GM23248 (cell line): ENCODE measurements around the gene BROX. TPM values are rescaled to one million over a fixed set of nuclear protein-coding genes. Genes with fewer than 3 reads are reported as not detected.

ENCODE experiments used
- DNase-seq: peaks from one replicate; pipeline ENCODE4 v3.0.0-alpha.2; 2015
- H2AFZ ChIP-seq: fragments of 200-600 bp; sonication (generic); 2 replicates; pipeline ENCODE4 v1.6.1; 2016; ENCODE audit warnings: antibody characterized with exemption
- H3F3A ChIP-seq: fragments of 200-600 bp; sonication (generic); 2 replicates; pipeline ENCODE4 v1.6.1; 2016; ENCODE audit warnings: mild to moderate bottlenecking, antibody characterized with exemption, mixed run types; ENCODE audit not compliant: insufficient read depth
- H3K27ac ChIP-seq: fragments of 200-600 bp; sonication (generic); 2 replicates; pipeline ENCODE4 v1.5.1; 2016; ENCODE audit warnings: mild to moderate bottlenecking
- H3K27me3 ChIP-seq: fragments of 200-600 bp; sonication (generic); replicated peaks from 2 replicates; pipeline ENCODE4 v1.6.1; 2016; ENCODE audit warnings: mild to moderate bottlenecking; ENCODE audit not compliant: insufficient read depth
- H3K36me3 ChIP-seq: fragments of 200-600 bp; sonication (generic); 2 replicates; pipeline ENCODE4 v1.6.1; 2016; ENCODE audit warnings: low read depth, mild to moderate bottlenecking
- H3K4me1 ChIP-seq: fragments of 200-600 bp; sonication (generic); 2 replicates; pipeline ENCODE4 v1.6.1; 2016; ENCODE audit warnings: mild to moderate bottlenecking; ENCODE audit not compliant: insufficient read depth
- H3K4me2 ChIP-seq: fragments of 200-600 bp; sonication (generic); one replicate; pipeline ENCODE4 v1.6.1; 2016; ENCODE audit warnings: mild to moderate bottlenecking; ENCODE audit not compliant: unreplicated experiment
- H3K4me3 ChIP-seq: fragments of 200-600 bp; sonication (generic); 2 replicates; pipeline ENCODE4 v1.5.1; 2016; ENCODE audit warnings: mild to moderate bottlenecking
- H3K79me2 ChIP-seq: fragments of 200-600 bp; sonication (generic); 2 replicates; pipeline ENCODE4 v1.6.1; 2016; ENCODE audit warnings: mild to moderate bottlenecking; ENCODE audit not compliant: insufficient read depth
- H3K9ac ChIP-seq: fragments of 200-600 bp; sonication (generic); 2 replicates; pipeline ENCODE4 v1.6.1; 2016; ENCODE audit warnings: mild to moderate bottlenecking
- H3K9me2 ChIP-seq: fragments of 200-600 bp; sonication (generic); 2 replicates; pipeline ENCODE4 v1.6.1; 2016; ENCODE audit warnings: mixed run types, mild to moderate bottlenecking, moderate library complexity; ENCODE audit not compliant: insufficient read depth
- H3K9me3 ChIP-seq: fragments of 200-600 bp; sonication (generic); one replicate; pipeline ENCODE4 v1.6.1; 2017; ENCODE audit warnings: low read depth
- H4K20me1 ChIP-seq: fragments of 200-600 bp; sonication (generic); 2 replicates; pipeline ENCODE4 v1.6.0; 2016; ENCODE audit not compliant: insufficient read depth
- EZH2 ChIP-seq: fragments of 200-600 bp; sonication (generic); IDR thresholded peaks from 2 replicates; pipeline ENCODE4 v1.6.1; 2018; ENCODE audit warnings: antibody characterized with exemption, mild to moderate bottlenecking; ENCODE audit not compliant: insufficient read depth, poor library complexity, severe bottlenecking
- EZH2phosphoT487 ChIP-seq: fragments of 200-600 bp; sonication (generic); IDR thresholded peaks from 2 replicates; pipeline ENCODE4 v1.6.1; 2018; ENCODE audit warnings: antibody characterized with exemption, moderate library complexity, mild to moderate bottlenecking, low read depth; ENCODE audit not compliant: insufficient read depth
- WGBS, 2 experiments: methylation state at CpG; one replicate each; pipeline ENCODE4 v1.1.6; 2015 to 2017; ENCODE audit warnings: low lambda C conversion rate in 2 of 2, low coverage in 1 of 2; ENCODE audit errors: missing lambda C conversion rate in 2 of 2; 5-methylcytosine and 5-hydroxymethylcytosine counted together
- in situ Hi-C: fragments of 300-500 bp; cut with MboI; formaldehyde crosslinking; loops from 2 replicates; pipeline ENCODE4 v1.15.0; 2020
- polyA plus RNA-seq: library from polyadenylated mRNA; unstranded; fragments of >200 nt; fragmentation: Nextera tagmentation; extraction: Ambion mirVana; gene quantifications from 2 replicates; pipeline ENCODE4 v1.2.1, GENCODE V29; 2016
- total RNA-seq: library from RNA; depleted of rRNA; stranded (reverse); fragments of >200 nt; shearing (Covaris generic); gene quantifications from 2 replicates; pipeline ENCODE4 v1.2.3, GENCODE V29; 2014

The BROX gene
- total and polyA plus RNA-seq, 2 experiments from 2014 or later, result 75.7 to 97.7 TPM

DNA sequence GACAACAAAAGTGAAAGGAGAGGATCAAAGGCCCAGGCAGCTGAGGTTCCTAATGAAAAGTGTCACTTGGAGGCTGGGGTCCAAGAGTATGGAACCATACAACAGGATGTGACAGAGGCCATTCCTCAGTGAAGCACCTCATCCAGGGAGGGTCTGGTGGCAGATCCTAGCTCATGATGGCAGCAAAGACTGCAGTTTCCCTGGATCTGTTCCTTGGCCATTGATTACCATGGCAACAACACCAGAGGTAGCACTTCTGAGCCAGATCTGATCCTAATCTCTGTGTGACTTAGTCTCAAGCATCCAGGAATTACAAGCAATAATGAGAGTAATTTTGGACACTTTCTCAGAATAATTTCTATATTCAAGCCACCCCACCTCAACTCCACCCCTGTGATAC is 37.6 kb downstream of the BROX start:
- Histone ChIP-seq H3K4me2 (no peak overlapping the region), H2AFZ (no peak overlapping the region), H3K27me3 (no peaks in the 10 kb centered on the region), H3K27ac (no peak overlapping the region), H3K9ac (no peak overlapping the region), H3K4me1 (peaks cover 4% of the 10 kb centered on the region), H3F3A (peaks cover 12% of the 10 kb centered on the region), H3K4me3 (no peak overlapping the region), H4K20me1 (no peaks in the 10 kb centered on the region), H3K36me3 (no peaks in the 10 kb centered on the region), H3K79me2 (no peaks in the 10 kb centered on the region), H3K9me3 (no peaks in the 10 kb centered on the region), H3K9me2 (no peaks in the 10 kb centered on the region)
- in situ Hi-C loops, result no loop called here
- TF ChIP-seq EZH2 (no peak), EZH2phosphoT487 (no peak)
- no peak for DNase-seq

- H3F3A ChIP-seq, result peaks cover 19% of the 10 kb centered on the region
- H3K9ac ChIP-seq, result no peak overlapping the region
- H3K9me2 ChIP-seq, result no peaks in the 10 kb centered on the region
- H3K4me2 ChIP-seq, result no peak overlapping the region
- no peaks in the 10 kb centered on the region for H4K20me1 ChIP-seq
- peaks cover 8% of the 10 kb centered on the region for H3K4me1 ChIP-seq
- in situ Hi-C loops, result no loop called here
- H3K27ac ChIP-seq, result no peak overlapping the region
- no peaks in the 10 kb centered on the region for H3K36me3 ChIP-seq
- WGBS, 2 experiments, result 81 to 93% methylated on average over 1 of the region's 1 CpG
- no peaks in the 10 kb centered on the region for H3K79me2 ChIP-seq
- H3K4me3 ChIP-seq, result no peak overlapping the region
- TF ChIP-seq EZH2 (no peak), EZH2phosphoT487 (no peak)
- no peak for DNase-seq
- no peaks in the 10 kb centered on the region for H3K27me3 ChIP-seq
- no peaks in the 10 kb centered on the region for H3K9me3 ChIP-seq
- no peak overlapping the region for H2AFZ ChIP-seq
Measured at GRCh38 chr1:222750651-222751050, 38.3 kb downstream of the BROX start.

- no peaks in the 10 kb centered on the region for H3K9me2 ChIP-seq
- H3K79me2 ChIP-seq, result no peaks in the 10 kb centered on the region
- no peaks in the 10 kb centered on the region for H3K36me3 ChIP-seq
- H3F3A ChIP-seq, result peaks cover 21% of the 10 kb centered on the region
- H3K4me3 ChIP-seq, result no peak overlapping the region
- H2AFZ ChIP-seq, result no peak overlapping the region
- H4K20me1 ChIP-seq, result no peaks in the 10 kb centered on the region
- DNase-seq, result no peak
- no peak overlapping the region for H3K27ac ChIP-seq
- TF ChIP-seq EZH2phosphoT487, result no peak
- TF ChIP-seq EZH2, result no peak
- no peak overlapping the region for H3K9ac ChIP-seq
- H3K9me3 ChIP-seq, result no peaks in the 10 kb centered on the region
- H3K27me3 ChIP-seq, result no peaks in the 10 kb centered on the region
- WGBS, 2 experiments, result 50 to 60% methylated on average over 3 of the region's 3 CpGs
- no peak overlapping the region for H3K4me2 ChIP-seq
- in situ Hi-C loops, result no loop called here
- peaks cover 8% of the 10 kb centered on the region for H3K4me1 ChIP-seq
Measured at GRCh38 chr1:222751255-222751654, 38.9 kb downstream of the BROX start.

DNA sequence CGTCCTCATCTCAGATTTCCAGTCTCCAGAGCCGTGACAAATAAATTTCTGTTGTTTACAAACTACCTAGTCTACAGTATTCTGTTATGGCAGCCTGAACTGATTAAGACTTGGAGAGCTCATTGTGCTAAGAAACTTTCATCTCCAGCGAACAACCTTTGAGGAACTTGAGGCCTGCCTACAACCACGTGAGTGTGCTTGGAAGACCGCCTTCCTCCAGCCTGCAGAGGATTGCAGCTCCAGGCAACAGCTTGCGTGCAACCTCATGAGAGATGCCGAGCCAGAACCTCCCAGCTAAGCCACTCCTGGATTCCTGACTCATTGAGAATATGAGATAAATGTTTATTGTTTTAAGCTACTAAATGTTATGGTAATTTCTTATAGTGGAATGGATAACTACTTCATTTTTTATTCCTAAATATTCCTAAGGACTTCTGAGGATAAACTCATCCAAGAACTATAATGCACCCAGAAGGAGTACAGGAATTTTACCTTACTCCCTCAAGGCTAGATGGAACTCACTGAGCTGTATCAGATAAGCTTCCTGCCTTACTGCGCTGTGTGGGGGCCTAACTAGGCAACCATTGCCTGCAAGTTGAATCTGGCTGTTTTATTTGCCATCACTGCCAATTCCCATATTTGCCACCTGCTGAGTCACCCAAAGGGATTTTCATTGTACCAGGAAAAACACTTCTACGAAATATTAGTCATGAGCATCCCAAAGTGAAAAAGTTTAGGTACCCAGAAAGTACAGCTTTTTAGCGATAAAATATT is 42.2 kb downstream of the BROX start:
- peaks cover 21% of the 10 kb centered on the region for H3F3A ChIP-seq
- H3K9ac ChIP-seq, result peak overlapping the region; percentile 60
- peak overlapping the region; percentile 89 for H3K27ac ChIP-seq
- peak overlapping the region; percentile 40 for H3K4me3 ChIP-seq
- peaks cover 8% of the 10 kb centered on the region for H3K4me1 ChIP-seq
- no peaks in the 10 kb centered on the region for H4K20me1 ChIP-seq
- in situ Hi-C loops, result no loop called here
- H3K4me2 ChIP-seq, result peak overlapping the region; percentile 63
- 22 to 23% methylated on average over 10 of the region's 10 CpGs for WGBS, 2 experiments
- DNase-seq, result peak; percentile 99
- H3K27me3 ChIP-seq, result no peaks in the 10 kb centered on the region
- H3K9me2 ChIP-seq, result no peaks in the 10 kb centered on the region
- H2AFZ ChIP-seq, result peak overlapping the region; percentile 69
- TF ChIP-seq EZH2, result no peak
- no peak for TF ChIP-seq EZH2phosphoT487
- no peaks in the 10 kb centered on the region for H3K36me3 ChIP-seq
- H3K79me2 ChIP-seq, result no peaks in the 10 kb centered on the region
- H3K9me3 ChIP-seq, result no peaks in the 10 kb centered on the region
